Transverse colon (tissue), 3 donors: ENCODE results near the gene NUDT22.

Source experiments
- CTCF ChIP-seq, 5 experiments: fragments of 200-600 bp in 3 of 5; fragments of 450-650 bp in 2 of 5; sonication (generic) in 3 of 5; IDR thresholded peaks; 1 replicate in 2 of 5; 2 replicates in 3 of 5; pipeline ENCODE4 v1.5.1; 2016 to 2017; ENCODE audit warnings: antibody characterized with exemption in 5 of 5, inconsistent platforms in 3 of 5, mild to moderate bottlenecking in 2 of 5, moderate library complexity in 1 of 5
- POLR2A ChIP-seq: fragments of 450-650 bp; IDR thresholded peaks from one replicate; pipeline ENCODE4 v1.6.1; 2016; ENCODE audit warnings: antibody characterized with exemption, mild to moderate bottlenecking, moderate library complexity

- no peak for TF ChIP-seq CTCF (IDR thresholded peaks at IDR 0.05)
- peak; percentile 14 for TF ChIP-seq POLR2A
Measured at GRCh38 chr11:64276653-64277431, 50.8 kb downstream of the NUDT22 start.
